Nephron progenitor cell (in vitro differentiated cells): ENCODE results near the gene JTB.
A peak's percentile ranks its signal among the peaks of the same experiment; 100 is the strongest.

Experiments used
- DNase-seq: peaks from one replicate; pipeline ENCODE4 v3.0.0; 2021
- H3K27ac Mint-ChIP-seq: 2 replicates; pipeline ENCODE4 v1.8.0; 2021; ENCODE audit warnings: mild to moderate bottlenecking, moderate library complexity, mixed read lengths
- H3K27me3 Mint-ChIP-seq: 2 replicates; pipeline ENCODE4 v1.8.0; 2021; ENCODE audit warnings: mild to moderate bottlenecking, low read depth, mixed read lengths; ENCODE audit not compliant: poor library complexity
- H3K36me3 Mint-ChIP-seq: 2 replicates; pipeline ENCODE4 v1.8.0; 2021; ENCODE audit warnings: low read depth, mixed read lengths
- H3K4me1 Mint-ChIP-seq: 2 replicates; pipeline ENCODE4 v1.8.0; 2021; ENCODE audit warnings: mixed read lengths
- H3K4me3 Mint-ChIP-seq: 2 replicates; pipeline ENCODE4 v1.8.0; 2021; ENCODE audit warnings: mild to moderate bottlenecking, moderate library complexity, mixed read lengths
- H3K9me3 Mint-ChIP-seq: 2 replicates; pipeline ENCODE4 v1.8.0; 2021; ENCODE audit warnings: mild to moderate bottlenecking, moderate library complexity, mixed read lengths
- TF ChIP-seq, protein P1 (sequence below): fragments of 200-600 bp; sonication (generic); IDR thresholded peaks from 2 replicates; pipeline ENCODE4 v1.5.0; 2021; ENCODE audit warnings: antibody characterized with exemption

JTB gene

DNA sequence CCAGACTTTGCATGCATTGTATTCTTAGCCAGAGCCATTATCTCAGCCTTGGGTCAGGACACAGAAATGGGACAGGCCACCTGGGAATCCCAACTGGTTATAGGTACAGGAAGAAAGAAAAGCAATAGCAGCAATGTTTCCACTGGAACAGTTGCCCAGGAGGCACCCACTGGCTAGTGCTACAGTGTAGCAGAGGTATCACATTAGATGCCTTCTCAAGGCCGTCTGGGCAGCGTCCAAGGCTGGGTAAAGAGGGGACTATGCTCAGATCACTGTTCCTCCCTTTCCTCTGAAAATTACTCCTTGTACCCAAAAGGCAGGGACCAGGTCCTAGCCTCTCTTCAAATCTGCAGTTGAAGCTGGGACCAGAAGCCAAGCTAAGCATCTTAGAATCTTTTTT, 7.1 kb downstream of the JTB start:
- DNase-seq: no peak
- H3K27ac Mint-ChIP-seq: no peak overlapping the region
- TF ChIP-seq, protein P1, sequence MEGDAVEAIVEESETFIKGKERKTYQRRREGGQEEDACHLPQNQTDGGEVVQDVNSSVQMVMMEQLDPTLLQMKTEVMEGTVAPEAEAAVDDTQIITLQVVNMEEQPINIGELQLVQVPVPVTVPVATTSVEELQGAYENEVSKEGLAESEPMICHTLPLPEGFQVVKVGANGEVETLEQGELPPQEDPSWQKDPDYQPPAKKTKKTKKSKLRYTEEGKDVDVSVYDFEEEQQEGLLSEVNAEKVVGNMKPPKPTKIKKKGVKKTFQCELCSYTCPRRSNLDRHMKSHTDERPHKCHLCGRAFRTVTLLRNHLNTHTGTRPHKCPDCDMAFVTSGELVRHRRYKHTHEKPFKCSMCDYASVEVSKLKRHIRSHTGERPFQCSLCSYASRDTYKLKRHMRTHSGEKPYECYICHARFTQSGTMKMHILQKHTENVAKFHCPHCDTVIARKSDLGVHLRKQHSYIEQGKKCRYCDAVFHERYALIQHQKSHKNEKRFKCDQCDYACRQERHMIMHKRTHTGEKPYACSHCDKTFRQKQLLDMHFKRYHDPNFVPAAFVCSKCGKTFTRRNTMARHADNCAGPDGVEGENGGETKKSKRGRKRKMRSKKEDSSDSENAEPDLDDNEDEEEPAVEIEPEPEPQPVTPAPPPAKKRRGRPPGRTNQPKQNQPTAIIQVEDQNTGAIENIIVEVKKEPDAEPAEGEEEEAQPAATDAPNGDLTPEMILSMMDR: no peak
- H3K36me3 Mint-ChIP-seq: peaks cover 25% of the 10 kb centered on the region
- H3K9me3 Mint-ChIP-seq: no peaks in the 10 kb centered on the region
- no peaks in the 10 kb centered on the region for H3K27me3 Mint-ChIP-seq
- H3K4me3 Mint-ChIP-seq: no peak overlapping the region
- H3K4me1 Mint-ChIP-seq: peaks cover 37% of the 10 kb centered on the region

DNA sequence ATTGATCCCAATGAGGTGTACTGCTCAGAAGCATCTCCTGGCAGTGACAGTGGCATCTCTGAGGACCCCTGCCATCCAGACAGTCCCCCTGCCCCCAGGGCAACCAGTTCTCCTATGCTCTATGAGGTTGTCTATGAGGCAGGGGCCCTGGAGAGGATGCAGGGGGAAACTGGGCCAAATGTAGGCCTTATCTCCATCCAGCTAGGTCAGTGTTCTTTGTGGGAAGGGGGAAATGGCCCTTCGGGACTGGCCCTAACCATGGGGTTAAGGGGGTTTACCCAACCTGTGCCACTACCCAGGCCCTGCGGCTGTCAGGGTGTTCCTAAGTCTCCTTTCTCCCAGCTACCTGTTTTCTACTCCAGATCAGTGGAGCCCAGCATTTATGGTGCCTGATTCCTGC, 8.5 kb downstream of the JTB start:
- DNase-seq: no peak
- peaks cover 46% of the 10 kb centered on the region for H3K4me1 Mint-ChIP-seq
- peaks cover 15% of the 10 kb centered on the region for H3K36me3 Mint-ChIP-seq
- H3K27me3 Mint-ChIP-seq: no peaks in the 10 kb centered on the region
- no peaks in the 10 kb centered on the region for H3K9me3 Mint-ChIP-seq
- H3K4me3 Mint-ChIP-seq: peak overlapping the region; percentile 93
- TF ChIP-seq, protein P1: no peak
- peak overlapping the region; percentile 55 for H3K27ac Mint-ChIP-seq

DNA sequence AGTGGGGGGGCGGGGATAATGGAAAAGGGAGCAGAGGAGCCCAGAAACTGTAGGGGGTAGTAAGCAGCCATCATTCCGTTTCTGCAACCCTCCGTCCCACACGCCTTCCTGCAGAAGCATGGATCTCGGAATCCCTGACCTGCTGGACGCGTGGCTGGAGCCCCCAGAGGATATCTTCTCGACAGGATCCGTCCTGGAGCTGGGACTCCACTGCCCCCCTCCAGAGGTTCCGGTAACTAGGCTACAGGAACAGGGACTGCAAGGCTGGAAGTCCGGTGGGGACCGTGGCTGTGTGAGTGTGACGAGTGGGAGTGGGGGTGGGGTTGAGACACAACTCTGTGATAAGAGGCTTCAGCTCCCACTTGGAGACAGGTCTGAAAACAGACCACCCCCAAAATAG, 9.1 kb downstream of the JTB start:
- Mint-ChIP-seq H3K4me1 (peaks cover 52% of the 10 kb centered on the region), H3K36me3 (peaks cover 11% of the 10 kb centered on the region), H3K27me3 (no peaks in the 10 kb centered on the region), H3K4me3 (peak overlapping the region; percentile 93), H3K9me3 (no peaks in the 10 kb centered on the region), H3K27ac (peak overlapping the region; percentile 100)
- TF ChIP-seq, protein P1: no peak
- DNase-seq: no peak

DNA sequence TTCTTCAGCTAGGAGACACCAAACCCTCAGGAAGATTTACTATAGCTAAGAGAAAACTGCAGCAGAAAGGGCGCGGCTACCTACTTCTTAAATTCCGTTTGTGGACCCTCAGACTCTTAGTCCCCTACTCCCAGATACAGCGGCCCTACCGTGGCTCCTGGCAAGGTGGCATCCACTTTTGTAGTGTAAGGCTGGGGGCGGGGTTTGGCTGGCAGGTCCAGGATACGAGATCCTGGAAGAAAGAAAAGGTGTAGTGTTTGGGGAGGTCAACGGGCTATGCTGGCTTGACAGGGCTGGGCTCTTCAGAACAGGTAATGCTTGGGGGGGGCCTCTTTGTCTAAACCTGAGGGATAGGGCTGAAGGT, 9.5 kb downstream of the JTB start:
- DNase-seq: peak; percentile 38

DNA sequence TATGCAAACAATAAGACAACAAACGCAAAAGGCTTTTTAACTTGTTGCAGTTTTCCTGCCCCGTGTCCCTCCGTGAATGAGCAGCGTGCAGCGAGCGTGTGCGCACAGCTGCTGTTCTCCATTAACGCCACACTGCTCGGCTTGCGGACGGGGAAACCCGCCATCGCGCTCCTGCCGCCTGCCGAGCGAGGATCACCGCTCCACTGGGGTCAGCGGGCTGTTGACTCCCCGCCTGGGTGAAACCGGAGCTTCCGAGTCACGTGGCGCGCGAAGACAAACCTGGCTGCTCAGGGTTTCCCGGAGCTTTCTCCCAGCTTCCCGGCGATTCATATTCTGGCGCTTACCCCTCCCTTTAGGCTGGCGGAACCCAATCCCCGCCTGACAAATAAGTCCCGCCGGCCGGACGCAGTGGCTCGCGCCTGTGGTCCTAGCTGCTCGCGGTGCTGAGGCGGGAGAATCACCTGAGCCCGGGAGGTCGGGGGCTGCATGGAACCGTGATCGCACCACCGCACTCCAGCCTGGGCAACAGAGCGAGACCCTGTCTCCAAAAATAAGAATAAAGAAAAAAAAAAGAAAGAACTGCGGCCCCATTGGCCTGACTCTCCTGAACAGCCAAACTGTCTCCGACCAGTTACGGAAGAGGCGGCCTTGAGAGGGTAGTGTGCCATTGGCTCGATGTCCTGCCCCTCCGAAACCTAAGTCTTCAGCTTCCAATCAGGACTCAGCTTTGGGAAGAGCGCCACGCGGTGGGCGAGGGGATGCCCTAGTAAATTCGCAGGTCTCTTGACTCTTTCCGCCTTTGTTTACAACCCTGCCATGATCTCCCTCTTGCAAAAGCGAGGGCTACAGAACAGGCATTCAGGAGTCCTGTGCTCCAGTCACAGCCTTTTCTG, 10.1 kb downstream of the JTB start, which contains the start of gene CREB3L4:
Gene CREB3L4 (plus strand): TSS at position 796 of the 893 bp plus-strand sequence. CDS start 624 bp downstream, outside the sequence.
- Mint-ChIP-seq H3K4me3 (peak within 1 kb of the TSS; percentile 93), H3K9me3 (no peaks in the 10 kb centered on the region), H3K27me3 (no peaks in the 10 kb centered on the region), H3K36me3 (peaks cover 8% of the 10 kb centered on the region), H3K4me1 (peaks cover 60% of the 10 kb centered on the region), H3K27ac (peak within 1 kb of the TSS; percentile 100)
- TF ChIP-seq, protein P1: no peak
- peak; percentile 92 for DNase-seq

More for the DNA sequence above, 9.5 kb downstream of the JTB start:
- Mint-ChIP-seq H3K4me1 (peaks cover 54% of the 10 kb centered on the region), H3K4me3 (peak overlapping the region; percentile 93), H3K9me3 (no peaks in the 10 kb centered on the region), H3K27me3 (no peaks in the 10 kb centered on the region), H3K27ac (peak overlapping the region; percentile 100), H3K36me3 (peaks cover 8% of the 10 kb centered on the region)
- TF ChIP-seq, protein P1: no peak
